PC-3 (cell line): ENCODE measurements around the gene NKIRAS2. TPM values are rescaled to one million over a fixed set of nuclear protein-coding genes. Genes with fewer than 3 reads are reported as not detected.

ENCODE experiments used
- ATAC-seq: fragments of 200-7000 bp; cut with Tn5 transposase; 2 replicates; pipeline ENCODE4 v1.9.1; 2020; ENCODE audit warnings: mild to moderate bottlenecking, moderate library complexity
- BruUV-seq: library from RNA; stranded (reverse); fragments of 400-500 nt; replicated peaks from 2 replicates; lab custom pipeline; 2021; lab: Mats Ljungman, UMichigan
- CTCF ChIA-PET: fragments of 300-600 bp; sonication (Branson Sonifier 250); formaldehyde crosslinking; loops from one replicate; lab custom pipeline; 2022; ENCODE audit warnings: antibody characterized with exemption; lab: Charles Lee
- POLR2A ChIA-PET: fragments of 300-600 bp; sonication (Branson Sonifier 250); formaldehyde crosslinking; loops from one replicate; lab custom pipeline; 2022; ENCODE audit warnings: antibody characterized with exemption; ENCODE audit not compliant: unreplicated experiment; lab: Charles Lee
- DNase-seq: peaks from one replicate; pipeline ENCODE4 v3.0.0-alpha.2; 2015
- H2AFZ ChIP-seq: fragments of 300-600 bp; sonication (generic); 2 replicates; pipeline ENCODE4 v1.6.0; 2016; ENCODE audit warnings: antibody characterized with exemption, low read length
- H3F3A ChIP-seq: fragments of 300-600 bp; sonication (generic); one replicate; pipeline ENCODE4 v1.6.0; 2017; ENCODE audit warnings: antibody characterized with exemption, low read length, control low read depth, mild to moderate bottlenecking; ENCODE audit not compliant: unreplicated experiment
- H3K27ac ChIP-seq: fragments of 300-600 bp; sonication (generic); 2 replicates; pipeline ENCODE4 v1.5.1; 2016; ENCODE audit warnings: mild to moderate bottlenecking, low read length
- H3K27me3 ChIP-seq: fragments of 300-600 bp; sonication (generic); 2 replicates; pipeline ENCODE4 v1.6.1; 2016; ENCODE audit warnings: low read length, mixed read lengths
- H3K36me3 ChIP-seq: fragments of 300-600 bp; sonication (generic); 2 replicates; pipeline ENCODE4 v1.6.1; 2016; ENCODE audit warnings: low read depth, mixed run types, low read length, mixed read lengths
- H3K4me1 ChIP-seq: fragments of 300-600 bp; sonication (generic); 2 replicates; pipeline ENCODE4 v1.5.1; 2016; ENCODE audit warnings: low read length; ENCODE audit not compliant: insufficient read depth
- H3K4me2 ChIP-seq: fragments of 300-600 bp; sonication (generic); 2 replicates; pipeline ENCODE4 v1.6.0; 2016; ENCODE audit warnings: low read length
- H3K4me3 ChIP-seq: fragments of 300-600 bp; sonication (generic); 2 replicates; pipeline ENCODE4 v1.5.1; 2016; ENCODE audit warnings: mild to moderate bottlenecking, low read length, mixed read lengths
- H3K79me2 ChIP-seq: fragments of 300-600 bp; sonication (generic); 2 replicates; pipeline ENCODE4 v1.6.1; 2017; ENCODE audit warnings: low read length, mixed read lengths
- H3K9ac ChIP-seq: fragments of 300-600 bp; sonication (generic); 2 replicates; pipeline ENCODE4 v1.6.0; 2016; ENCODE audit warnings: mild to moderate bottlenecking, low read length
- H3K9me2 ChIP-seq: fragments of 300-600 bp; sonication (generic); replicated peaks from 2 replicates; pipeline ENCODE4 v1.6.1; 2016; ENCODE audit warnings: mixed run types, low read length, mixed read lengths
- H3K9me3 ChIP-seq: fragments of 300-600 bp; sonication (generic); 2 replicates; pipeline ENCODE4 v1.6.1; 2016; ENCODE audit warnings: low read length, mixed read lengths
- H4K20me1 ChIP-seq: fragments of 300-600 bp; sonication (generic); 2 replicates; pipeline ENCODE4 v1.6.1; 2016; ENCODE audit warnings: low read length, mixed read lengths
- EZH2 ChIP-seq: fragments of 300-600 bp; sonication (generic); IDR thresholded peaks from one replicate; pipeline ENCODE4 v1.6.1; 2017; ENCODE audit warnings: antibody characterized with exemption, mild to moderate bottlenecking, low read length; ENCODE audit not compliant: unreplicated experiment
- EZH2phosphoT487 ChIP-seq: fragments of 300-600 bp; sonication (generic); IDR thresholded peaks from 2 replicates; pipeline ENCODE4 v1.6.1; 2018; ENCODE audit warnings: mild to moderate bottlenecking, antibody characterized with exemption, low read length, borderline replicate concordance
- intact Hi-C: fragments of 100-400 bp; cut with micrococcal nuclease; formaldehyde crosslinking; loops from 2 replicates; pipeline ENCODE4 v1.9.0; 2023
- total RNA-seq: library from RNA; depleted of rRNA; stranded (reverse); fragments of >200 nt; gene quantifications from 2 replicates; pipeline ENCODE4 v1.2.3, GENCODE V29; 2014
- TF ChIP-seq, protein P1 (sequence below): fragments of 300-600 bp; sonication (generic); conservative IDR thresholded peaks from 2 replicates; pipeline ENCODE4 v1.5.1; 2017; ENCODE audit warnings: antibody characterized with exemption, low read depth, mild to moderate bottlenecking, low read length

The NKIRAS2 gene
- total RNA-seq, 1 experiment from 2014 or later, result 39.4 TPM

DNA sequence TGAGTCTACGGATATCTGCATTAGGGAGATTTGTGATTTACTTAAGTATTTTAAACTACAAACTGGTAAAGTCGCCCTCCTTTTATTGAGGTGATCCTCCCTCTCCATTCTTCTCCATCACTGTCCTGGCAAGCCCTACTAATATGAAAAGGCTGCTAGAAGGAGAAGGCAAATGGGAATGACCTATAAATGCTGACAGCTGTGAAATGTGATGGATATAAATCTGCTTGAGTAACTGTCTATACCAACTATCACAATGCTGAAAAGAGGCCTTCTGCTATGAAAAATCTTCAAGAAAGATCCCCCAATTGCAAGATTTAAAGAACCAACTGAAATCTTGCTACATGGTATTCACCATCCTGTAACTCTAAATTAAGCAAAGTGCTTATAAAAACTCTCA is 18.2 kb upstream of the NKIRAS2 start:
- no peak for DNase-seq
- BruUV-seq, result no TSS peak
- intact Hi-C loops, result no loop called here
- Histone ChIP-seq H3K36me3 (peaks cover 30% of the 10 kb centered on the region), H4K20me1 (no peaks in the 10 kb centered on the region; the same call in none of the 2 replicates), H3K4me3 (no peak overlapping the region), H3F3A (no peaks in the 10 kb centered on the region), H3K27ac (no peak overlapping the region), H3K9ac (no peak overlapping the region), H3K9me3 (no peaks in the 10 kb centered on the region), H3K79me2 (peaks cover 59% of the 10 kb centered on the region), H3K4me2 (no peak overlapping the region), H2AFZ (no peak overlapping the region), H3K9me2 (no peaks in the 10 kb centered on the region), H3K4me1 (peaks cover 11% of the 10 kb centered on the region), H3K27me3 (no peaks in the 10 kb centered on the region)
- ATAC-seq, result no peak
- CTCF ChIA-PET, result no interaction called here
- POLR2A ChIA-PET, result no interaction called here
- TF ChIP-seq, protein P1, sequence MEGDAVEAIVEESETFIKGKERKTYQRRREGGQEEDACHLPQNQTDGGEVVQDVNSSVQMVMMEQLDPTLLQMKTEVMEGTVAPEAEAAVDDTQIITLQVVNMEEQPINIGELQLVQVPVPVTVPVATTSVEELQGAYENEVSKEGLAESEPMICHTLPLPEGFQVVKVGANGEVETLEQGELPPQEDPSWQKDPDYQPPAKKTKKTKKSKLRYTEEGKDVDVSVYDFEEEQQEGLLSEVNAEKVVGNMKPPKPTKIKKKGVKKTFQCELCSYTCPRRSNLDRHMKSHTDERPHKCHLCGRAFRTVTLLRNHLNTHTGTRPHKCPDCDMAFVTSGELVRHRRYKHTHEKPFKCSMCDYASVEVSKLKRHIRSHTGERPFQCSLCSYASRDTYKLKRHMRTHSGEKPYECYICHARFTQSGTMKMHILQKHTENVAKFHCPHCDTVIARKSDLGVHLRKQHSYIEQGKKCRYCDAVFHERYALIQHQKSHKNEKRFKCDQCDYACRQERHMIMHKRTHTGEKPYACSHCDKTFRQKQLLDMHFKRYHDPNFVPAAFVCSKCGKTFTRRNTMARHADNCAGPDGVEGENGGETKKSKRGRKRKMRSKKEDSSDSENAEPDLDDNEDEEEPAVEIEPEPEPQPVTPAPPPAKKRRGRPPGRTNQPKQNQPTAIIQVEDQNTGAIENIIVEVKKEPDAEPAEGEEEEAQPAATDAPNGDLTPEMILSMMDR, result no peak
- TF ChIP-seq EZH2phosphoT487 (no peak), EZH2 (no peak)

GRCh38 chr17:42002175-42002791 is 17.6 kb upstream of the NKIRAS2 start:
- TF ChIP-seq EZH2 (no peak), EZH2phosphoT487 (no peak)
- TF ChIP-seq, protein P1, result no peak
- peaks cover 65% of the 10 kb centered on the region for H3K79me2 ChIP-seq

DNA sequence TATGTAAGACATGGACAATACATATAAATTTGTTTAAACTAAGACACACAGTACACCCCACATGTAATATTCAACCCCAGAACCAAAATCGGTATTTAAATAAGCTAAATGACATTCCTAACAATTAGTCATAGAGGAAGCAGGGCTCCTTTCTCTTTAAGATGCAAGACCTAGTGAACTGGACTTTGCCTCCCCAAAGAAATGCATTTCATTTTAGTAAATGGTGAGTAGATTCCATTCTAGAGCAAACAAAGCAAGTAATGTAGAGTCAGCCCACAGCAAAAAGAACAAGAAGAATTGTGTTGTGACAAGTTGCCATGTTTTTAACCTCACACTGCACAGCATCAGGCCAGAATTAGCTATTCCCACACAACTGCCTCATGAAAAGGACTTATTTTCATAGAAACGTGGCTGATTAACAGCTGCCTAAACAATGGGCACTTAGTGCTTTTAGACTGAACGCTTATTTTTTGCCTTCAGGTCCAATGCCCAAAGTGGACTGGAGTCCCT is 17.0 kb upstream of the NKIRAS2 start:
- POLR2A ChIA-PET, result no interaction called here

More at GRCh38 chr17:42002175-42002791, 17.6 kb upstream of the NKIRAS2 start:
- Histone ChIP-seq H3K36me3 (peaks cover 26% of the 10 kb centered on the region), H3K27me3 (no peaks in the 10 kb centered on the region), H3K27ac (no peak overlapping the region), H3K9me2 (no peaks in the 10 kb centered on the region), H3K9me3 (no peaks in the 10 kb centered on the region), H4K20me1 (no peaks in the 10 kb centered on the region; the same call in none of the 2 replicates), H2AFZ (no peak overlapping the region), H3K4me3 (no peak overlapping the region), H3K4me2 (peak overlapping the region; percentile 30; the same call in 1 of the 2 replicates), H3K4me1 (peaks cover 11% of the 10 kb centered on the region), H3K9ac (no peak overlapping the region), H3F3A (no peaks in the 10 kb centered on the region)
- CTCF ChIA-PET, result interaction anchor here (0.6 kb wide), 1 partner anchor 15 kb away, joined by 3 read pairs; the partner anchor contains the start of gene DNAJC7
- intact Hi-C loops, result no loop called here
- POLR2A ChIA-PET, result no interaction called here
- ATAC-seq (no peak), DNase-seq (no peak)
- BruUV-seq, result no TSS peak

More for the DNA sequence above, 17.0 kb upstream of the NKIRAS2 start:
- Histone ChIP-seq H3K36me3 (peaks cover 26% of the 10 kb centered on the region), H3K9me2 (no peaks in the 10 kb centered on the region), H3K27ac (no peak overlapping the region), H3K4me2 (peak overlapping the region; percentile 30), H2AFZ (no peak overlapping the region), H3K4me3 (no peak overlapping the region), H3K79me2 (peaks cover 71% of the 10 kb centered on the region), H3K27me3 (no peaks in the 10 kb centered on the region), H3K9me3 (no peaks in the 10 kb centered on the region), H3F3A (no peaks in the 10 kb centered on the region), H3K9ac (no peak overlapping the region), H4K20me1 (no peaks in the 10 kb centered on the region; the same call in none of the 2 replicates), H3K4me1 (peaks cover 11% of the 10 kb centered on the region)
- BruUV-seq, result no TSS peak
- intact Hi-C loops, result no loop called here
- DNase-seq (peak; percentile 39), ATAC-seq (peak; percentile 71)
- TF ChIP-seq EZH2phosphoT487 (no peak), EZH2 (no peak)
- TF ChIP-seq, protein P1, result no peak
- CTCF ChIA-PET, result interaction anchor here (0.6 kb wide), 1 partner anchor 14 kb away, joined by 3 read pairs; the partner anchor contains the start of gene DNAJC7
